Measurements from ENCODE around the gene FUT7. TPM values are rescaled to one million over a fixed set of nuclear protein-coding genes. Genes with fewer than 3 reads are reported as not detected.

FUT7 gene
- total RNA-seq, 1 experiment from 2014 or later, result not detected

DNA sequence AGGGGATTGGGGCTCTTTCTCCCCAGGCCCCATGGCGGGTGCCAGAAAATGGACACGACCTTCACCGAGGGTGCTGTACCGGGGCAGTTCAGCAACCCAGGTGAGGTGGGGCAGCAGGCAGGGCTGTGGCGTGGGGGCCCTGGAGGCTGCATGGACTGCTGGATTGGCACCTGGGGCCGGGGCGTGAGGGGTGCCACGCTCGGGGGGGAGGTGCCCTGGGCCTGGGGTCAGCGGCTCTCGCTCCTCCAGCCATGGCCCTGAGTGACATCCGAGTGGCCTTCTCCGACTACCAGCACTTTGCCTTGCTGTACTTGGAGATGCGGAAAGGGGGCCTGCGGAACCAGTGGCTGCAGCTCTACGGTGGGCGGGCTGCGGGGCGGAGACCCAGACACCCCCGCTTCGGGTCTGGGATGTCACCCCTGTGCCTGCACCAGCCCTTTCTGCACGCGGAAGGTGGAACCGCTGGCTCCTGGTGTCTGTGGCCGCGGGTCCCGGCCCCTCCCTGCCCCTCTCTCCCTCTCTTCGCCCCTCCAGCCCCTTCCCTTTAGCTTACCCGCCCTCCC, 47.3 kb downstream of the FUT7 start:
- no peak overlapping the region for H3K9ac ChIP-seq (ENCODE audit: extremely low read depth, insufficient read length, low read length)
- H4K8ac ChIP-seq (replicated peaks; ENCODE audit: insufficient read length, low read depth, low read length), result no peak overlapping the region
- H2BK120ac ChIP-seq (ENCODE audit: low read depth, low read length, poor library complexity, severe bottlenecking), result no peak overlapping the region
- H3K56ac ChIP-seq (ENCODE audit: insufficient read length, low read depth, low read length), result no peak overlapping the region
- H3K23ac ChIP-seq (ENCODE audit: insufficient read length, low read depth, low read length), result no peak overlapping the region
- no CpG with 5 or more reads among the region's 29 CpGs for WGBS (ENCODE audit: extremely low coverage, insufficient read length, low lambda C conversion rate)
- H2BK15ac ChIP-seq (ENCODE audit: low read depth, low read length), result no peak overlapping the region
- no peak overlapping the region for H2BK12ac ChIP-seq (ENCODE audit: insufficient read length, low read depth, low read length)
- H2AK5ac ChIP-seq (ENCODE audit: insufficient read length, low read length), result no peak overlapping the region
- H3T11ph ChIP-seq (ENCODE audit: low read length), result no peak overlapping the region
- H3K4me2 ChIP-seq (ENCODE audit: insufficient read depth, insufficient read length, low read length), result peak overlapping the region; percentile 9
- no peak overlapping the region for H3K27ac Mint-ChIP-seq
- peaks cover 0 to 8% of the 10 kb centered on the region in 2 experiments; a peak in 2 of 4 replicates for H3K4me1 Mint-ChIP-seq
- no peaks in the 10 kb centered on the region for H3K9me3 ChIP-seq (ENCODE audit: control insufficient read depth, low read depth, low read length)
- H4K5ac ChIP-seq (ENCODE audit: insufficient read length, low read depth, low read length), result no peak overlapping the region
- H4K20me1 ChIP-seq (ENCODE audit: control insufficient read depth, insufficient read depth, insufficient read length), result no peaks in the 10 kb centered on the region
- no peak overlapping the region for H3K4me3 Mint-ChIP-seq
- no peak overlapping the region for H2BK5ac ChIP-seq (ENCODE audit: insufficient read length, low read length)
- H3K79me1 ChIP-seq (ENCODE audit: insufficient read depth, low read depth, low read length, poor library complexity, severe bottlenecking), result no peaks in the 10 kb centered on the region
- peaks cover 6% of the 10 kb centered on the region for H3K27me3 Mint-ChIP-seq (ENCODE audit: low read depth)
- no peak overlapping the region for H4K91ac ChIP-seq (ENCODE audit: insufficient read length, low read depth, low read length)
- no peaks in the 10 kb centered on the region for H3K9me3 Mint-ChIP-seq
- no peak for TF ChIP-seq CTCF (conservative IDR thresholded peaks at IDR 0.05)
- H3K36me3 Mint-ChIP-seq (ENCODE audit: insufficient read depth in 1 of 3, low read depth in 3 of 3), result peaks cover 0 to 3% (median 0%) of the 10 kb centered on the region in 3 experiments; a peak in 1 of 7 replicates
- H2AFZ ChIP-seq (ENCODE audit: low read length), result no peak overlapping the region
- no peaks in the 10 kb centered on the region for H3K79me2 ChIP-seq (ENCODE audit: insufficient read depth, low read length)
- H3K27ac ChIP-seq (ENCODE audit: insufficient read length, low read depth, low read length), result no peak overlapping the region
- H3K4ac ChIP-seq (ENCODE audit: low read depth, low read length), result no peak overlapping the region
- no peak for DNase-seq
- H3K14ac ChIP-seq (ENCODE audit: insufficient read depth, low read length), result no peak overlapping the region
- no peak overlapping the region for H2BK20ac ChIP-seq (ENCODE audit: low read depth, low read length, poor library complexity, severe bottlenecking)
- no peaks in the 10 kb centered on the region for H3K23me2 ChIP-seq (ENCODE audit: insufficient read length, low read depth, low read length, poor library complexity, severe bottlenecking)
- no peaks in the 10 kb centered on the region for H3K4me1 ChIP-seq (ENCODE audit: insufficient read depth, low read length)
- no peak overlapping the region for H3K18ac ChIP-seq (ENCODE audit: insufficient read length, low read depth, low read length)
- H3K27me3 ChIP-seq (ENCODE audit: insufficient read depth, low read length), result no peaks in the 10 kb centered on the region

All from H9 (cell line).